Astrocyte (in vitro differentiated cells and primary cell): ENCODE results near the gene CDH22. TPM values are rescaled to one million over a fixed set of nuclear protein-coding genes. Genes with fewer than 3 reads are reported as not detected.

Experiments
- DNase-seq: peaks from one replicate; pipeline ENCODE4 v3.0.0-alpha.2; 2010; ENCODE audit warnings: low read depth
- FAIRE-seq: peaks from 2 replicates; lab custom pipeline; 2011; peaks lifted over from hg19 to GRCh38; lab: Jason Lieb, UNC
- H2AFZ ChIP-seq: 2 replicates; pipeline ENCODE4 v1.6.0; 2012; ENCODE audit warnings: low read depth, low read length, inconsistent platforms
- H3K27ac ChIP-seq: 2 replicates; pipeline ENCODE4 v1.5.1; 2011; ENCODE audit warnings: low read depth, low read length, inconsistent platforms
- H3K27me3 ChIP-seq: 2 replicates; pipeline ENCODE4 v1.6.0; 2011; ENCODE audit warnings: low read length, inconsistent platforms; ENCODE audit not compliant: insufficient read depth
- H3K36me3 ChIP-seq: 2 replicates; pipeline ENCODE4 v1.5.1; 2011; ENCODE audit warnings: low read length, inconsistent platforms; ENCODE audit not compliant: insufficient read depth
- H3K4me1 ChIP-seq: 2 replicates; pipeline ENCODE4 v1.5.1; 2011; ENCODE audit warnings: low read length, inconsistent platforms; ENCODE audit not compliant: insufficient read depth
- H3K4me2 ChIP-seq: 2 replicates; pipeline ENCODE4 v1.6.0; 2012; ENCODE audit warnings: low read length, inconsistent platforms
- H3K4me3 ChIP-seq: 2 replicates; pipeline ENCODE4 v1.5.1; 2011; ENCODE audit warnings: low read depth, mild to moderate bottlenecking, low read length, inconsistent platforms; ENCODE audit not compliant: insufficient read depth
- H3K79me2 ChIP-seq: 2 replicates; pipeline ENCODE4 v1.6.0; 2012; ENCODE audit warnings: mild to moderate bottlenecking, low read length, inconsistent platforms; ENCODE audit not compliant: insufficient read depth
- H3K9ac ChIP-seq: 2 replicates; pipeline ENCODE4 v1.6.0; 2012; ENCODE audit warnings: mild to moderate bottlenecking, low read length, inconsistent platforms
- H3K9me3 ChIP-seq: 2 replicates; pipeline ENCODE4 v1.5.1; 2012; ENCODE audit warnings: low read depth, mild to moderate bottlenecking, low read length, inconsistent platforms; ENCODE audit not compliant: insufficient read depth
- H4K20me1 ChIP-seq: 2 replicates; pipeline ENCODE4 v1.6.0; 2012; ENCODE audit warnings: low read length, inconsistent platforms; ENCODE audit not compliant: insufficient read depth
- H3K27ac Mint-ChIP-seq: one replicate; pipeline ENCODE4 v1.8.0; 2021; ENCODE audit warnings: mild to moderate bottlenecking, mixed read lengths; ENCODE audit not compliant: unreplicated experiment
- H3K27me3 Mint-ChIP-seq: one replicate; pipeline ENCODE4 v1.8.0; 2021; ENCODE audit warnings: low read depth, mixed read lengths; ENCODE audit not compliant: unreplicated experiment
- H3K36me3 Mint-ChIP-seq: one replicate; pipeline ENCODE4 v1.8.0; 2021; ENCODE audit warnings: low read depth, mixed read lengths; ENCODE audit not compliant: unreplicated experiment
- H3K4me1 Mint-ChIP-seq: one replicate; pipeline ENCODE4 v1.8.0; 2021; ENCODE audit warnings: low read depth, mixed read lengths; ENCODE audit not compliant: unreplicated experiment
- H3K4me3 Mint-ChIP-seq: one replicate; pipeline ENCODE4 v1.8.0; 2021; ENCODE audit warnings: mild to moderate bottlenecking, moderate library complexity, mixed read lengths; ENCODE audit not compliant: unreplicated experiment
- H3K9me3 Mint-ChIP-seq: one replicate; pipeline ENCODE4 v1.8.0; 2021; ENCODE audit warnings: mild to moderate bottlenecking, mixed read lengths; ENCODE audit not compliant: unreplicated experiment
- CTCF ChIP-seq: IDR thresholded peaks from 2 replicates; pipeline ENCODE4 v1.5.1; 2011; ENCODE audit warnings: low read depth, mild to moderate bottlenecking, inconsistent platforms, low read length, moderate library complexity; ENCODE audit not compliant: insufficient read depth
- EZH2 ChIP-seq: IDR thresholded peaks from 2 replicates; pipeline ENCODE4 v1.6.1; 2012; ENCODE audit warnings: mild to moderate bottlenecking, low read length, inconsistent platforms; ENCODE audit not compliant: insufficient read depth
- total RNA-seq: library from RNA; stranded (reverse); gene quantifications from 2 replicates; pipeline ENCODE4 v1.2.1, GENCODE V29; 2021

CDH22 gene
- total RNA-seq, 1 donor from 2014 or later: not detected

- DNase-seq (no peak), FAIRE-seq (no peak)
- peaks cover 3% of the 10 kb centered on the region for H3K4me1 Mint-ChIP-seq
- peaks cover 74% of the 10 kb centered on the region for H3K27me3 Mint-ChIP-seq
- H3K27ac ChIP-seq: no peak overlapping the region
- peaks cover 40% of the 10 kb centered on the region for H3K27me3 ChIP-seq
- H3K36me3 ChIP-seq: no peaks in the 10 kb centered on the region
- H3K4me2 ChIP-seq: no peak overlapping the region
- H2AFZ ChIP-seq: no peak overlapping the region
- no peaks in the 10 kb centered on the region for H3K9me3 ChIP-seq
- peaks cover 6% of the 10 kb centered on the region for H3K9me3 Mint-ChIP-seq
- H3K4me1 ChIP-seq: no peaks in the 10 kb centered on the region
- H4K20me1 ChIP-seq: no peaks in the 10 kb centered on the region
- no peak for TF ChIP-seq CTCF
- no peak overlapping the region for H3K4me3 ChIP-seq
- H3K79me2 ChIP-seq: no peaks in the 10 kb centered on the region
- H3K4me3 Mint-ChIP-seq: no peak overlapping the region
- H3K27ac Mint-ChIP-seq: no peak overlapping the region
- H3K36me3 Mint-ChIP-seq: no peaks in the 10 kb centered on the region
- no peak overlapping the region for H3K9ac ChIP-seq
Measured at GRCh38 chr20:46142124-46142523, 166.2 kb downstream of the CDH22 start.

GRCh38 chr20:46139908-46140482, 168.3 kb downstream of the CDH22 start:
- H3K36me3 Mint-ChIP-seq: no peaks in the 10 kb centered on the region
- no peaks in the 10 kb centered on the region for H3K9me3 ChIP-seq
- H3K4me3 Mint-ChIP-seq: no peak overlapping the region
- no peak overlapping the region for H3K9ac ChIP-seq
- peaks cover 5% of the 10 kb centered on the region for H3K4me1 Mint-ChIP-seq
- no peaks in the 10 kb centered on the region for H3K79me2 ChIP-seq
- no peak for TF ChIP-seq CTCF
- no peak overlapping the region for H3K4me2 ChIP-seq
- no peak overlapping the region for H3K27ac ChIP-seq
- H3K4me1 ChIP-seq: peaks cover 3% of the 10 kb centered on the region
- DNase-seq (no peak), FAIRE-seq (no peak)
- H3K36me3 ChIP-seq: no peaks in the 10 kb centered on the region
- H3K9me3 Mint-ChIP-seq: peaks cover 6% of the 10 kb centered on the region
- no peak overlapping the region for H3K27ac Mint-ChIP-seq
- H3K27me3 Mint-ChIP-seq: peaks cover 83% of the 10 kb centered on the region
- peaks cover 36% of the 10 kb centered on the region for H3K27me3 ChIP-seq
- no peak overlapping the region for H2AFZ ChIP-seq
- no peaks in the 10 kb centered on the region for H4K20me1 ChIP-seq
- no peak overlapping the region for H3K4me3 ChIP-seq

GRCh38 chr20:46139266-46139889, 168.9 kb downstream of the CDH22 start:
- Histone ChIP-seq H4K20me1 (no peaks in the 10 kb centered on the region), H3K9ac (no peak overlapping the region), H3K4me3 (no peak overlapping the region), H3K4me2 (no peak overlapping the region), H3K79me2 (no peaks in the 10 kb centered on the region), H3K27me3 (peaks cover 36% of the 10 kb centered on the region), H3K9me3 (no peaks in the 10 kb centered on the region), H3K36me3 (no peaks in the 10 kb centered on the region), H2AFZ (no peak overlapping the region), H3K4me1 (peaks cover 3% of the 10 kb centered on the region), H3K27ac (no peak overlapping the region)
- H3K4me1 Mint-ChIP-seq: peaks cover 6% of the 10 kb centered on the region
- no peak overlapping the region for H3K4me3 Mint-ChIP-seq
- peaks cover 84% of the 10 kb centered on the region for H3K27me3 Mint-ChIP-seq
- FAIRE-seq (no peak), DNase-seq (no peak)
- no peak overlapping the region for H3K27ac Mint-ChIP-seq
- TF ChIP-seq EZH2 (no peak), CTCF (no peak)
- no peaks in the 10 kb centered on the region for H3K36me3 Mint-ChIP-seq
- peaks cover 4% of the 10 kb centered on the region for H3K9me3 Mint-ChIP-seq
